ENCODE data around the gene ZNF487. TPM values are rescaled to one million over a fixed set of nuclear protein-coding genes. Genes with fewer than 3 reads are reported as not detected.
"Not testable (repeated sequence)": the region's sequence is repeated elsewhere in the genome, so short reads cannot be mapped to it uniquely, and the experiment has no call there.

The ZNF487 gene
- total RNA-seq, 2 donors from 2014 or later: 2.8 to 4.5 TPM

DNA sequence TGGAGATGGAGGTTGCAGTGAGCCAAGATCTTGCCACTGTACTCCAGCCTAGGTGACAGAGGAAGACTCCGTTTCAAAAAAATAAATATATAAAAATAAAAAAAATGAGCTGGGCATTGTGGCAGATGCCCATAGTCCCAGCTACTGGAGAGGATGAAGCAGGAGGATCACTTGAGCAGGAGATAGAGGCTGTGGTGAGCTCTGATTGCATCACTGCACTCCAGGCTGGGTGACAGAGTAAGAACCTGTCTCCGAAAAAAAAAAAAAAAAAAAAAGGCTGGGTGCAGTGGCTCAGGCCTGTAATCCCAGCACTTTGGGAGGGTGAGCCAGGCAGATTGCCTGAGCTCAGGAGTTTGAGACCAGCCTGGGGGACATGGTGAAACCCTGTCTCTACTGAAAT is 11.8 kb downstream of the ZNF487 start:
- DNase-seq: no peak
- Histone ChIP-seq H3K27me3 (no peaks in the 10 kb centered on the region), H3K4me1 (no peaks in the 10 kb centered on the region), H3K27ac (no peak overlapping the region), H3K36me3 (no peaks in the 10 kb centered on the region), H3K9ac (ENCODE audit: low read depth in 2 of 2, low read length in 2 of 2) (no peak overlapping the region), H3K9me3 (no peaks in the 10 kb centered on the region), H3K4me3 (no peak overlapping the region)
- intact Hi-C loops (cut with DNase I): no loop called here
- TF ChIP-seq, protein P1, sequence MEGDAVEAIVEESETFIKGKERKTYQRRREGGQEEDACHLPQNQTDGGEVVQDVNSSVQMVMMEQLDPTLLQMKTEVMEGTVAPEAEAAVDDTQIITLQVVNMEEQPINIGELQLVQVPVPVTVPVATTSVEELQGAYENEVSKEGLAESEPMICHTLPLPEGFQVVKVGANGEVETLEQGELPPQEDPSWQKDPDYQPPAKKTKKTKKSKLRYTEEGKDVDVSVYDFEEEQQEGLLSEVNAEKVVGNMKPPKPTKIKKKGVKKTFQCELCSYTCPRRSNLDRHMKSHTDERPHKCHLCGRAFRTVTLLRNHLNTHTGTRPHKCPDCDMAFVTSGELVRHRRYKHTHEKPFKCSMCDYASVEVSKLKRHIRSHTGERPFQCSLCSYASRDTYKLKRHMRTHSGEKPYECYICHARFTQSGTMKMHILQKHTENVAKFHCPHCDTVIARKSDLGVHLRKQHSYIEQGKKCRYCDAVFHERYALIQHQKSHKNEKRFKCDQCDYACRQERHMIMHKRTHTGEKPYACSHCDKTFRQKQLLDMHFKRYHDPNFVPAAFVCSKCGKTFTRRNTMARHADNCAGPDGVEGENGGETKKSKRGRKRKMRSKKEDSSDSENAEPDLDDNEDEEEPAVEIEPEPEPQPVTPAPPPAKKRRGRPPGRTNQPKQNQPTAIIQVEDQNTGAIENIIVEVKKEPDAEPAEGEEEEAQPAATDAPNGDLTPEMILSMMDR (IDR thresholded peaks at IDR 0.05): no peak

DNA sequence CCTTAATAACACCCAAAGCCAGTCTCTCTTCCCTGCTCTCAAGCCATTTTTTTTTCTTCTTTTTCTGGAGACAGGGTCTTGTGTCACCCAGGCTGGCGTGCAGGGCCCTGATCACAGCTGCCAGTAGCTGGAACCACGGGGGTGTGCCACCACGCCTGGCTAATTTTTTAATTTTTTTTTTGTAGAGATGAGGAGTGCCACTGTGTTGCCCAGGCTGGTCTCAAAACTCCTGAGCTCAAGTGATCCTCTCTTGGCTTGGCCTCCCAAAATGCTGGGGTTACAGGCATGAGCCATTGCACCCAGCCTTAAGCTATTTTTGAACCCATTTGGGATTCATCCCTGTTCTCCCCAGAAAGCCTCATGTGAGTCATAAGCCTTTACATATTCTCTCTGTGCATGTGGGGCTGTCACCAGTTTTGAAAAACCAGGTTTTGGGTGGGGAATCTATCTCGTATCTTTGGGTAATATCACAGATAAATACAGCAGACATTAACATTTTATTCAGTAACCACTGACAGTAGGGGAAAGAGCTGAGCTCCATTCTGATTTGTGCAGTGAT is 15.5 kb downstream of the ZNF487 start:
- no peak for DNase-seq
- Histone ChIP-seq H3K4me3 (no peak overlapping the region), H3K4me1 (no peaks in the 10 kb centered on the region), H3K36me3 (no peaks in the 10 kb centered on the region), H3K9me3 (no peaks in the 10 kb centered on the region), H3K9ac (ENCODE audit: low read depth in 2 of 2, low read length in 2 of 2) (no peak overlapping the region), H3K27ac (peak overlapping the region; percentile 44), H3K27me3 (no peaks in the 10 kb centered on the region)
- intact Hi-C loops (cut with DNase I): no loop called here
- TF ChIP-seq, protein P1 (IDR thresholded peaks at IDR 0.05): no peak

DNA sequence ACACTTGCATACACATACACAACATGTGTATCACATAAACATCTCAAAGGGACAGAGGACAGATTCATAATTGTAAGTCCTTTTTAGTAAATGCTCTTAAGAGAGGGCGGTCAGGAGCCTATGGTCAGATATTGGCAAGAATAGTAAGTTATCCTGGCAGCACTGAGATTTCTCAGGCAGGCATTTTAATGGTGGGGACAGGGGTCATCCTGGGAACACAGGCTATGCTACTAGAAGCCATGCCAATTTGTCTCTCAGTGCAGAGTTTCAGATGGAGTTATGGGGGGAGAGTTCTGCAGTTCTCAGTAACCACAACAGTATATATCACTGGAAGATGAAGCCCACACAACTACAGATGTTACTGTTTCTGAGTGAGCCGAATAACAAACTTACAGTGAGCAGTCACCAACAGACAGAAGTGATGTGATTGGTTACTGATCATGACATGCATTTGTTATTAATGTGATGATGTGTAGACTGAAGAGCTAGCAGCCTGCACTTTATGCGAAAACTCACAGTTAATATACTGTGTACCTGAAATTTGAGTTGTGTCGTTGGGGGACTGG is 16.4 kb downstream of the ZNF487 start:
- no peak overlapping the region for H3K9ac ChIP-seq (ENCODE audit: low read depth in 2 of 2, low read length in 2 of 2)
- H3K9me3 ChIP-seq: no peaks in the 10 kb centered on the region
- DNase-seq: no peak
- no peak overlapping the region for H3K4me3 ChIP-seq
- no peaks in the 10 kb centered on the region for H3K27me3 ChIP-seq
- no peak overlapping the region for H3K27ac ChIP-seq
- no peaks in the 10 kb centered on the region for H3K36me3 ChIP-seq
- intact Hi-C loops (cut with DNase I): no loop called here
- no peaks in the 10 kb centered on the region for H3K4me1 ChIP-seq
- TF ChIP-seq, protein P1 (IDR thresholded peaks at IDR 0.05): no peak

DNA sequence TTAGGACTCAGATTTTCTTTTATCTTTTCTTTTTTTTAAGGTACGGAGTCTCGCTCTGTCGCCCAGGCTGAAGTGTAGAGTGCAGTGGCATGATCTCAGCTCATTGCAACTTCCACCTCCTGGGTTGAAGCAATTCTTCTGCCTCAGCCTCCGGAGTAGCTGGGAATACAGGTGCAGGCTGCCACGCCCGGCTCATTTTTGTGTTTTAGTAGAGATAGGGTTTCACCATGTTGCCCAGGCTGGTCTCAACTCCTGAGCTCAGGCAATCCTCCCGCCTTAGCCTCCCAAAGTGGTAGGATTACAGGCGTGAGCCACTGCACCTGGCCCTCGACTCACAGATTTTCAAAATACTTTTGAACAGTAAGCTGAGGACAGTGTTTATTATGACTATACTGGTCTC is 17.1 kb downstream of the ZNF487 start:
- H3K27me3 ChIP-seq; intact Hi-C loops (cut with DNase I); H3K4me3 ChIP-seq; H3K4me1 ChIP-seq; DNase-seq; H3K9me3 ChIP-seq; H3K36me3 ChIP-seq; H3K9ac ChIP-seq (ENCODE audit: low read depth in 2 of 2, low read length in 2 of 2): not testable (repeated sequence)
- peak overlapping the region; percentile 93 for H3K27ac ChIP-seq

DNA sequence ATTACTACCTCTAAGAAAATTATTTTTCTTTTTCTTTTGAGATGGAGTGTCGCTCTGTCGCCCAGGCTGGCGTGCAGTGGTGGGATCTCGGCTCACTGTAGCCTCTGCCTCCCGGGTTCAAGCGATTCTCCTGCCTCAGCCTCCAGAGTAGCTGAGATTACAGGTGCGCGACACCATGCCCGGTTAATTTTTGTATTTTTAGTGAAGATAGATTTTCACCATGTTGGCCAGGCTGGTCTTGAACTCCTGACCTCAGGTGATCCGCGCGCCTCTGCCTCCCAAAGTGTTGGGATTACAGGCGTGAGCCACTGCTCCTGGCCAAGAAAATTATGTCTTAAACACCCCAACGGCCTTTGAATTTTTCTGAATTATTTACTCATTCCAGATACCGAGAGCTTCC is 19.6 kb downstream of the ZNF487 start:
- intact Hi-C loops (cut with DNase I); H3K27me3 ChIP-seq; H3K4me1 ChIP-seq; H3K9ac ChIP-seq (ENCODE audit: low read depth in 2 of 2, low read length in 2 of 2); H3K9me3 ChIP-seq; DNase-seq; H3K4me3 ChIP-seq; H3K36me3 ChIP-seq: not testable (repeated sequence)
- peak overlapping the region; percentile 93 for H3K27ac ChIP-seq

DNA sequence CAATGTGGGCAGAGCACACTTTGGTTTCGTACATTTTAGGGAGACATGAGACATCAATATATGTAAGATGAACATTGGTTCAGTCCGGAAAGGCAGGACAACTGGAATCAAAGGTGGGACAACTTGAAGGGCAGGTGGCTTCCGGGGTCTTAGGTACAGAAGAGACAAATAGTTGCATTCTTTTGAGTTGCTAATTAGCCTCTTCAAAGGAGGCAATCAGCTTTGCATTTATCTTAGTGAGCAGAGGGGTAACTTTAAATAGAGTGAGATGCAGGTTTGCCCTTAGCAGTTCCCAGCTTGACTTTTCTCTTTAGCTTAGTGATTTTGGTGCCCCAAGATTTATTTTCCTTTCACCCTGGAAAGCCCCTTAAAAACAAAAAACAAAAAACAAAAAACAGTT is 21.3 kb downstream of the ZNF487 start:
- TF ChIP-seq, protein P1 (IDR thresholded peaks at IDR 0.05): no peak
- no peak for DNase-seq
- Histone ChIP-seq H3K4me1 (no peaks in the 10 kb centered on the region), H3K36me3 (no peaks in the 10 kb centered on the region), H3K9me3 (no peaks in the 10 kb centered on the region), H3K27me3 (no peaks in the 10 kb centered on the region), H3K27ac (no peak overlapping the region), H3K4me3 (no peak overlapping the region), H3K9ac (ENCODE audit: low read depth in 2 of 2, low read length in 2 of 2) (no peak overlapping the region)
- intact Hi-C loops (cut with DNase I): no loop called here

Data from colonic mucosa (tissue), 4 donors.